SK-N-MC (cell line): Measurements from ENCODE around the gene WNT5A.

Source experiments
- DNase-seq: peaks from one replicate; pipeline ENCODE4 v3.0.0-alpha.2; 2011; ENCODE audit warnings: low read depth, low spot score
- H3K27ac ChIP-seq: fragments of 200-600 bp; sonication (generic); 2 replicates; pipeline ENCODE4 v1.5.1; 2016; ENCODE audit warnings: mixed run types
- H3K36me3 ChIP-seq: fragments of 200-600 bp; sonication (generic); 2 replicates; pipeline ENCODE4 v1.6.1; 2017; ENCODE audit warnings: antibody characterized with exemption, low read length, mixed read lengths; ENCODE audit not compliant: insufficient read depth
- H3K4me3 ChIP-seq: fragments of 200-600 bp; sonication (generic); 2 replicates; pipeline ENCODE4 v1.5.1; 2016
- H3K9ac ChIP-seq: fragments of 200-600 bp; sonication (generic); 2 replicates; pipeline ENCODE4 v1.8.0; 2017; ENCODE audit warnings: mixed run types, mixed read lengths; ENCODE audit not compliant: insufficient read length
- H3K9me3 ChIP-seq: fragments of 200-600 bp; sonication (generic); 2 replicates; pipeline ENCODE4 v1.6.1; 2017; ENCODE audit warnings: low read depth, mild to moderate bottlenecking, antibody characterized with exemption, low read length, moderate library complexity, mixed read lengths
- EZH2 ChIP-seq: fragments of 200-600 bp; sonication (generic); IDR thresholded peaks from one replicate; pipeline ENCODE4 v1.6.1; 2017; ENCODE audit warnings: antibody characterized with exemption
- FOXP2 ChIP-seq: optimal IDR thresholded peaks from 2 replicates; pipeline ENCODE3; 2011; ENCODE audit warnings: mild to moderate bottlenecking, moderate library complexity; ENCODE audit not compliant: insufficient read depth; ENCODE audit errors: extremely low read length, control extremely low read depth
- POLR2AphosphoS5 ChIP-seq: IDR thresholded peaks from 2 replicates; pipeline ENCODE4 v1.6.1; 2012; ENCODE audit warnings: mild to moderate bottlenecking, low read depth, low read length, borderline replicate concordance

The WNT5A gene

GRCh38 chr3:55523471-55523870 is 36.4 kb upstream of the WNT5A start:
- Histone ChIP-seq H3K36me3 (no peaks in the 10 kb centered on the region), H3K9me3 (no peaks in the 10 kb centered on the region), H3K9ac (no peak overlapping the region), H3K27ac (no peak overlapping the region), H3K4me3 (no peak overlapping the region)
- no peak for DNase-seq
- TF ChIP-seq EZH2 (no peak), FOXP2 (no peak), POLR2AphosphoS5 (no peak)

GRCh38 chr3:55521738-55522421 is 34.8 kb upstream of the WNT5A start:
- H3K36me3 ChIP-seq, result no peaks in the 10 kb centered on the region
- no peak for DNase-seq
- no peak overlapping the region for H3K27ac ChIP-seq
- TF ChIP-seq POLR2AphosphoS5, result no peak
- TF ChIP-seq EZH2, result no peak
- TF ChIP-seq FOXP2, result no peak
- no peak overlapping the region for H3K4me3 ChIP-seq
- H3K9me3 ChIP-seq, result no peaks in the 10 kb centered on the region
- H3K9ac ChIP-seq, result no peak overlapping the region

GRCh38 chr3:55521064-55521737 is 34.1 kb upstream of the WNT5A start:
- no peak overlapping the region for H3K9ac ChIP-seq
- TF ChIP-seq FOXP2 (no peak), POLR2AphosphoS5 (no peak)
- no peak for DNase-seq
- H3K4me3 ChIP-seq, result no peak overlapping the region
- no peaks in the 10 kb centered on the region for H3K36me3 ChIP-seq
- no peaks in the 10 kb centered on the region for H3K9me3 ChIP-seq
- no peak overlapping the region for H3K27ac ChIP-seq

- no peak overlapping the region for H3K4me3 ChIP-seq
- H3K27ac ChIP-seq, result no peak overlapping the region; the same call in 1 of the 2 replicates
- no peak for TF ChIP-seq EZH2
- TF ChIP-seq FOXP2, result no peak
- TF ChIP-seq POLR2AphosphoS5, result no peak
- no peak overlapping the region for H3K9ac ChIP-seq
- H3K9me3 ChIP-seq, result no peaks in the 10 kb centered on the region
- H3K36me3 ChIP-seq, result no peaks in the 10 kb centered on the region
- no peak for DNase-seq
Measured at GRCh38 chr3:55519019-55519418, 31.9 kb upstream of the WNT5A start.

GRCh38 chr3:55518451-55518850 is 31.3 kb upstream of the WNT5A start:
- DNase-seq, result no peak
- Histone ChIP-seq H3K4me3 (no peak overlapping the region), H3K9ac (no peak overlapping the region), H3K27ac (no peak overlapping the region; the same call in 1 of the 2 replicates), H3K36me3 (no peaks in the 10 kb centered on the region), H3K9me3 (no peaks in the 10 kb centered on the region)
- TF ChIP-seq FOXP2, result no peak
- TF ChIP-seq EZH2, result no peak
- TF ChIP-seq POLR2AphosphoS5, result no peak

- no peaks in the 10 kb centered on the region for H3K36me3 ChIP-seq
- no peak overlapping the region for H3K4me3 ChIP-seq
- no peak overlapping the region for H3K27ac ChIP-seq
- TF ChIP-seq FOXP2, result no peak
- no peak for TF ChIP-seq POLR2AphosphoS5
- no peak for TF ChIP-seq EZH2
- no peaks in the 10 kb centered on the region for H3K9me3 ChIP-seq
- H3K9ac ChIP-seq, result no peak overlapping the region
- DNase-seq, result no peak
Measured at GRCh38 chr3:55516392-55517030, 29.4 kb upstream of the WNT5A start.

- H3K36me3 ChIP-seq, result no peaks in the 10 kb centered on the region
- no peaks in the 10 kb centered on the region for H3K9me3 ChIP-seq
- H3K4me3 ChIP-seq, result no peak overlapping the region
- TF ChIP-seq FOXP2 (no peak), EZH2 (no peak), POLR2AphosphoS5 (no peak)
- no peak overlapping the region for H3K9ac ChIP-seq
- no peak for DNase-seq
- H3K27ac ChIP-seq, result no peak overlapping the region
Measured at GRCh38 chr3:55515550-55516246, 28.6 kb upstream of the WNT5A start.

- Histone ChIP-seq H3K4me3 (no peak overlapping the region), H3K36me3 (no peaks in the 10 kb centered on the region), H3K9me3 (no peaks in the 10 kb centered on the region), H3K27ac (no peak overlapping the region), H3K9ac (no peak overlapping the region)
- TF ChIP-seq FOXP2 (no peak), POLR2AphosphoS5 (no peak), EZH2 (no peak)
- no peak for DNase-seq
Measured at GRCh38 chr3:55514962-55515361, 27.9 kb upstream of the WNT5A start.
